Measurements from ENCODE around the gene UBE2G1. TPM values are rescaled to one million over a fixed set of nuclear protein-coding genes. Genes with fewer than 3 reads are reported as not detected.

Gene UBE2G1
- total and polyA plus RNA-seq, 9 of the 15 experiments (the other 6 are each of a cell fraction or from before 2014, with no cell fraction given): 10.1 to 65.9 (median 29.7) TPM

DNA sequence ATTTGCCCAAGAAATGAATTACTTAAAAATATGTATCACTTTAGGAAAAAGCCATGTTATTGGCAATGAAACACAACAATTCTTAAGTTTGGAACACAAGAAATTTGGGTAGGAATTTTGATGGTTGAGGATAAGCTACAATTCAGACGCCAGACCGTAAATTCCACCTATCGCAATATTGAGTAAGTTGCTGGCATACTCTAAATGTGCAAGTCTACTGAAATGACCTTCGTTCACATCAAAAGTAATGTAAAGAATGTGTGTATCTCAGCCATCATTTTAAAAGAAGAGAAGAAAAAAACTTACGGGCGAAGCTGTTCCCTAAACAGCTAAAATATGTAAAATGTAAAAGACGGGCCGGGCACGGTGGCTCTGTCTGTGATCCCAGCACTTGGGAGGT, 33.4 kb downstream of the UBE2G1 start:
- no peak overlapping the region for H3K4me2 ChIP-seq (ENCODE audit: insufficient read depth, low read length)
- peaks cover 6% of the 10 kb centered on the region; the same call in 1 of the 2 replicates for H4K20me1 ChIP-seq (replicated peaks; ENCODE audit: control insufficient read depth, insufficient read depth, low read length)
- TF ChIP-seq EGR1 (conservative IDR thresholded peaks at IDR 0.05) (no peak), KHSRP (IDR thresholded peaks at IDR 0.05) (no peak)
- CTCF ChIA-PET (ENCODE audit: low intra/inter-chr PET ratio): no interaction called here
- ATAC-seq (no peak), DNase-seq (ENCODE audit: extremely low read depth in 1 of 4, low spot score in 3 of 4) (no peak), FAIRE-seq (no peak)
- H3K9ac ChIP-seq (ENCODE audit: insufficient read depth in 1 of 2, low read depth in 2 of 2, low read length in 2 of 2): no peak overlapping the region
- no TSS peak for BruUV-seq (replicated peaks)
- intact Hi-C loops (cut with micrococcal nuclease): no loop called here
- no peaks in the 10 kb centered on the region for H3K27me3 ChIP-seq (ENCODE audit: control insufficient read depth in 2 of 2, insufficient read depth in 2 of 2, low read length in 2 of 2)
- H3K9me1 ChIP-seq (ENCODE audit: control insufficient read depth, insufficient read depth, low read length): no peaks in the 10 kb centered on the region
- POLR2A ChIA-PET: interaction anchor here (1.0 to 1.5 kb wide), 4 partner anchors 10 to 190 kb away, joined by 3 to 5 read pairs (median 4); no protein-coding TSS in a partner anchor
- H3K79me2 ChIP-seq (ENCODE audit: control insufficient read depth, insufficient read depth, low read length): peaks cover 95% of the 10 kb centered on the region
- H3K9me3 ChIP-seq (replicated peaks; ENCODE audit: control insufficient read depth, insufficient read depth, low read depth, low read length): no peaks in the 10 kb centered on the region
- 0 out of 3 replicates have a peak, but pooled peaks cover 4% of the 10 kb centered on the region for H3K36me3 ChIP-seq (ENCODE audit: control insufficient read depth, insufficient read depth, low read length)
- no peak overlapping the region for H3K4me3 ChIP-seq
- WGBS (ENCODE audit: insufficient coverage, low coverage, missing lambda C conversion rate): 86% methylated on average over 8 of the region's 9 CpGs
- H2AFZ ChIP-seq (ENCODE audit: low read depth, low read length): no peak overlapping the region
- H3K27ac ChIP-seq (ENCODE audit: extremely low read depth, low read depth, low read length): peak overlapping the region; percentile 38; the same call in 1 of the 3 replicates
- in situ Hi-C loops (cut with MboI): no loop called here
- peaks cover 6 to 10% of the 10 kb centered on the region in 2 experiments; a peak in 4 of 5 replicates for H3K4me1 ChIP-seq (replicated peaks in 1 of 2; ENCODE audit: control insufficient read depth in 2 of 2, insufficient read depth in 2 of 2, low read length in 2 of 2)

DNA sequence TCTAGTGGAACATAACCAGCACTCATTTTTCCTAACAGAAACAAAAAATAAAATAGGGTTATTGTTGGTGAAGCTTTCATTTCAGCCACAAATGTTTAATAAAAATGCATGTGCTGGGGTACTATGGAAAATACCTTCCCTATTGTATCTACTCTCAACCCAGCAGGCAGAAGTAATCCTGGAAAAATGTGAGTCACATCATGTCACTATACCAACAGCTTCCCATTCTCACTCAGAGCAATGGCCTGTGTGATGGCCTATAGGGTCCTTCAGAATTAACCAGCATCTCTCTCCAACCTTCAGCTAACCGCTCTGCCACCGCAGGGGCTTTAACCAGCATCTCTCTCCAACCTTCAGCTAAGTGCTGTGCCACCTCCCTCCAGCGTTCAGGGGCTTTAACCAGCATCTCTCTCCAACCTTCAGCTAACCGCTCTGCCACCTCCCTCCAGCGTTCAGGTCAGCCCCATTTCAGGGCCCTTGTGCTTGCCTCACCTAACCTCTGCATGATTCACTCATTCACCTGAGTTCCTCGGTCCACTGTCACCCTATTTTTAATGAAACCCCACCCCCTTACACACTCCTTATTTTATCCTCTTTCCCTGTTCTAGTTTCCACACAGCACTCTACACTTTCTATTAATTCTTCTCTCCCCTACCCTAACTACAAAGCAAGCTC, 34.0 kb downstream of the UBE2G1 start:
- WGBS (ENCODE audit: insufficient coverage, low coverage, missing lambda C conversion rate): 47% methylated on average over 6 of the region's 6 CpGs
- Histone ChIP-seq H3K79me2 (ENCODE audit: control insufficient read depth, insufficient read depth, low read length) (peaks cover 95% of the 10 kb centered on the region), H3K4me1 (replicated peaks in 1 of 2; ENCODE audit: control insufficient read depth in 2 of 2, insufficient read depth in 2 of 2, low read length in 2 of 2) (peaks cover 6 to 10% of the 10 kb centered on the region in 2 experiments; a peak in 4 of 5 replicates), H3K9me3 (replicated peaks; ENCODE audit: control insufficient read depth, insufficient read depth, low read depth, low read length) (no peaks in the 10 kb centered on the region), H3K27me3 (ENCODE audit: control insufficient read depth in 2 of 2, insufficient read depth in 2 of 2, low read length in 2 of 2) (no peaks in the 10 kb centered on the region), H2AFZ (ENCODE audit: low read depth, low read length) (no peak overlapping the region), H3K4me2 (ENCODE audit: insufficient read depth, low read length) (no peak overlapping the region; the same call in 1 of the 2 replicates), H3K9ac (ENCODE audit: insufficient read depth in 1 of 2, low read depth in 2 of 2, low read length in 2 of 2) (0 out of 4 replicates have a peak overlapping the region, but pooled peaks of 1 of the 2 experiments have one; percentile 14), H3K9me1 (ENCODE audit: control insufficient read depth, insufficient read depth, low read length) (no peaks in the 10 kb centered on the region), H3K27ac (ENCODE audit: extremely low read depth, low read depth, low read length) (peak overlapping the region; percentile 70; the same call in 2 of the 3 replicates), H3K36me3 (ENCODE audit: control insufficient read depth, insufficient read depth, low read length) (peaks cover 10% of the 10 kb centered on the region; the same call in 2 of the 3 replicates), H4K20me1 (replicated peaks; ENCODE audit: control insufficient read depth, insufficient read depth, low read length) (peaks cover 6% of the 10 kb centered on the region; the same call in 1 of the 2 replicates), H3K4me3 (no peak overlapping the region)
- ChIA-PET POLR2A (interaction anchor here (0.7 to 1.5 kb wide), 7 partner anchors 9 to 1995 kb away, joined by 3 to 5 read pairs (median 4); no protein-coding TSS in a partner anchor), CTCF (ENCODE audit: low intra/inter-chr PET ratio) (no interaction called here)
- in situ Hi-C loops (cut with MboI): no loop called here
- FAIRE-seq (no peak), ATAC-seq (peak; percentile 67), DNase-seq (ENCODE audit: extremely low read depth in 1 of 4, low spot score in 3 of 4) (no peak)
- BruUV-seq (replicated peaks): no TSS peak
- intact Hi-C loops (cut with micrococcal nuclease): no loop called here
- TF ChIP-seq, protein P1, sequence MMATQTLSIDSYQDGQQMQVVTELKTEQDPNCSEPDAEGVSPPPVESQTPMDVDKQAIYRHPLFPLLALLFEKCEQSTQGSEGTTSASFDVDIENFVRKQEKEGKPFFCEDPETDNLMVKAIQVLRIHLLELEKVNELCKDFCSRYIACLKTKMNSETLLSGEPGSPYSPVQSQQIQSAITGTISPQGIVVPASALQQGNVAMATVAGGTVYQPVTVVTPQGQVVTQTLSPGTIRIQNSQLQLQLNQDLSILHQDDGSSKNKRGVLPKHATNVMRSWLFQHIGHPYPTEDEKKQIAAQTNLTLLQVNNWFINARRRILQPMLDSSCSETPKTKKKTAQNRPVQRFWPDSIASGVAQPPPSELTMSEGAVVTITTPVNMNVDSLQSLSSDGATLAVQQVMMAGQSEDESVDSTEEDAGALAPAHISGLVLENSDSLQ (IDR thresholded peaks at IDR 0.05): no peak

Data from K562 (cell line).